Activated T-helper 1 cell treated with anti-CD3 and anti-CD28 coated beads, Interleukin-12 subunit alpha, Interleukin-12 subunit beta, Interleukin-2, Interleukin-4 antibody, amounts not matched to agents 30 ng/mL and 10 ng/mL and 1 ng/mL, durations not matched to agents 14 hours and 24 hours and 36 hours (primary cell): ENCODE data around the gene NAV2. TPM values are rescaled to one million over a fixed set of nuclear protein-coding genes. Genes with fewer than 3 reads are reported as not detected.
"Not testable (repeated sequence)": the region's sequence is repeated elsewhere in the genome, so short reads cannot be mapped to it uniquely, and the experiment has no call there.

Experiments used
- DNase-seq: peaks from one replicate; pipeline ENCODE4 v3.0.0; 2021; ENCODE audit warnings: low spot score
- H3K27ac Mint-ChIP-seq: one replicate; pipeline ENCODE4 v1.8.0; 2021; ENCODE audit warnings: mild to moderate bottlenecking, mixed read lengths
- H3K27me3 Mint-ChIP-seq: one replicate; pipeline ENCODE4 v1.8.0; 2022; ENCODE audit warnings: mild to moderate bottlenecking, moderate library complexity, mixed read lengths; ENCODE audit not compliant: insufficient read depth
- H3K36me3 Mint-ChIP-seq: one replicate; pipeline ENCODE4 v1.8.0; 2021; ENCODE audit warnings: low read depth, mixed read lengths
- H3K4me1 Mint-ChIP-seq: one replicate; pipeline ENCODE4 v1.8.0; 2021; ENCODE audit warnings: low read depth, mixed read lengths
- H3K4me3 Mint-ChIP-seq: one replicate; pipeline ENCODE4 v1.8.0; 2021; ENCODE audit warnings: mild to moderate bottlenecking, moderate library complexity, mixed read lengths
- H3K9me3 Mint-ChIP-seq: one replicate; pipeline ENCODE4 v1.8.0; 2021; ENCODE audit warnings: mixed read lengths
- intact Hi-C: fragments of 100-400 bp; cut with micrococcal nuclease; formaldehyde crosslinking; loops from one replicate; pipeline ENCODE4 v1.15.1; 2024
- total RNA-seq: library from RNA; stranded (reverse); gene quantifications from 2 replicates; pipeline ENCODE4 v1.2.3, GENCODE V29; 2022

The NAV2 gene
- total RNA-seq, 1 donor from 2014 or later, result 0.34 TPM

DNA sequence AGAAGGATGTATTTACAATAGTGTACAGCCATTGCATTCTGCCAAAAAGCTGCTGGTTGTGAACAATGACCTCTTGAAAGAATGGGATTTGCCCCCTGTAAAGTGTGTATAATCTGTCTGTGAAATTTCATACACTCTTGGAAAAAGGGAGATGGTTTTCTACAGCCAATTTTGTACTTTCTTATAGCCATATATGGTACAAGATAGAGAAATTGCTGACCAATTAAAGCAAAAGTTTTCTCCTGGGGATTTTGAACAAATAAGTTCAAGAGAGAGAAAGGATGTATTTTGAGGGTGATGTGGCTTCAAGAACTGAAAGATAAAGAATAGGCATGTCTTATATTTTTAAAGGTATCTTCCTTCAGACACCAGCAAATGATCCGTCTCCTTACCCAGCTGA is 211.0 kb downstream of the NAV2 start:
- intact Hi-C loops, result no loop called here
- H3K4me3 Mint-ChIP-seq, result no peak overlapping the region

DNA sequence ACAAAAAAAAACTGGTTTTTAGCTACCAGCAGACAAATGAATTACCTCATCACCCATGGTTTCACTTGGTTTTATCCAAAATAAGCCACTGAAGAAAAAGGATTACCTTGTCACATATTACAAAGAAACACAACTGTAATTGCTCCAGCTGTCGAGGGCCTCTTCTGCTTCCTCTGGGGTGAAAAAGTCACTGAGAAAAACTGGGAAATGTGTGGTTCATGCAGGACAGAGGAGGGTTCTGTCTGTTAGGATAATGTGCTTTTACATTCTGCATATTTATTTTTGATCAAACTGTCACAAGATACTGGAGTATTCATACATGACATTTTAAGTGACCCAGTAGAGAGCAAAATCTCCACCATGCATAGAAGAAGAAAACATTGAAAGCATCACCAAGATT is 211.7 kb downstream of the NAV2 start:
- Mint-ChIP-seq H3K4me1 (no peaks in the 10 kb centered on the region), H3K36me3 (no peaks in the 10 kb centered on the region), H3K27me3 (peaks cover 5% of the 10 kb centered on the region), H3K9me3 (no peaks in the 10 kb centered on the region), H3K4me3 (no peak overlapping the region), H3K27ac (no peak overlapping the region)
- DNase-seq, result no peak
- intact Hi-C loops, result no loop called here

More for the DNA sequence above, 211.0 kb downstream of the NAV2 start:
- DNase-seq, result no peak
- Mint-ChIP-seq H3K36me3 (no peaks in the 10 kb centered on the region), H3K4me1 (no peaks in the 10 kb centered on the region), H3K27ac (no peak overlapping the region), H3K9me3 (no peaks in the 10 kb centered on the region), H3K27me3 (peaks cover 5% of the 10 kb centered on the region)

DNA sequence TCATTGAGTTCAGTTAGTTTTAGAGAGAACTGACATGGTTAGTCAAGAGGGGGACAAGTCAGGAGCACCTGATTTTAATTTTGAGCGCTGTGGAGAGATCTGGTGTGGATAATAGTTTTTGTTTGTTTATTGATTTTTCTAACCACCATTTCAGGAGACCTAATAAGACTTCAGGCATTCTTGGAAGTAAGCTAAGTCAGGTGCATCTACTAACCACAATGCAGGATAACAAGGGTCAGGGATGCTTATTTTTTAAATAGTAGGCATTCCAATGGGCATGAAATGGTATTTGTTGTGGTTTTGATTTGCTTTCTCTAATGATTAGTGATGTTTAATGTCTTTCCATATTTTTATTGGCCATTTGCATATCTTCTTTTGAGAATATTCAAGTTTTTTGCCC is 212.1 kb downstream of the NAV2 start:
- intact Hi-C loops, result no loop called here
- DNase-seq, result no peak
- H3K27ac Mint-ChIP-seq, result no peak overlapping the region
- no peak overlapping the region for H3K4me3 Mint-ChIP-seq
- no peaks in the 10 kb centered on the region for H3K36me3 Mint-ChIP-seq
- no peaks in the 10 kb centered on the region for H3K9me3 Mint-ChIP-seq
- H3K4me1 Mint-ChIP-seq, result no peaks in the 10 kb centered on the region
- H3K27me3 Mint-ChIP-seq, result peaks cover 7% of the 10 kb centered on the region

DNA sequence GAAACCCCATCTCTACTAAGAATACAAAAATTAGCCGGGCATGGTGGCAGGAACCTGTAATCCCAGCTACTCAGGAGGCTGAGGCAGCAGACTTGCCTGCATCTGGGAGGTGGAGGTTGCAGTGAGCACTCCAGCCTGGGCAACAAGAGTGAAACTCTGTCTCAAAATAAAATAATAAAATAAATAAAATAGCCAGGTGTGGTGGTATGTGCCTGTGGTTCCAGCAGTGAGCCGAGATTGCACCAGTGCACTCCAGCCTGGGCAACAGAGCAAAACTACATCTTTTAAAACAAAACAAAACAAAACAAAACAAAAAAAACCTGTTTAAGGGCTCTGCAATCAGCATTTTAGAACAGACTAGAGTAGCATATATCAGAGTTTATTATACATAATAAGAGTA is 214.8 kb downstream of the NAV2 start:
- H3K4me3 Mint-ChIP-seq, H3K36me3 Mint-ChIP-seq, H3K9me3 Mint-ChIP-seq, H3K27me3 Mint-ChIP-seq, H3K27ac Mint-ChIP-seq, intact Hi-C loops, DNase-seq, H3K4me1 Mint-ChIP-seq: not testable (repeated sequence)

DNA sequence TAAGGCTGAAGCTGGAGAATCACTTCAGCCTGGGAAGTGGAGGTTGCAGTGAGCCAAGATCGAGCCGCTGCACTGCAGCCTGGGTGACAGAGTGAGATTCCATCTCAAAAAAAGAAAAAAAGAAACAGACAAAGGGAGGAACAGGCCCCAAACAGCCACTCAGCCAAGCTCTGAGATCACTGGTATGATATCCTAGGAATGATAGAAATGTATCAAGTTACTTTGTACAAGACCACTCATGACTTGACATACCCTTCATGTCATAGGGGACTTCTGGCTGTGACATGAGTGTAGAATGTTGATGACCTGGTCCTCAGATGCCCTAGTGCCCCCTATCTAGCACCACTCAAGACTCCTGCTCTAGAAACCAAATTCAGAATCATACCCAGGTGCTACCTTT is 216.5 kb downstream of the NAV2 start:
- Mint-ChIP-seq H3K4me3 (no peak overlapping the region), H3K36me3 (no peaks in the 10 kb centered on the region), H3K27me3 (peaks cover 9% of the 10 kb centered on the region), H3K9me3 (no peaks in the 10 kb centered on the region), H3K27ac (no peak overlapping the region), H3K4me1 (no peaks in the 10 kb centered on the region)
- intact Hi-C loops, result no loop called here
- DNase-seq, result no peak

DNA sequence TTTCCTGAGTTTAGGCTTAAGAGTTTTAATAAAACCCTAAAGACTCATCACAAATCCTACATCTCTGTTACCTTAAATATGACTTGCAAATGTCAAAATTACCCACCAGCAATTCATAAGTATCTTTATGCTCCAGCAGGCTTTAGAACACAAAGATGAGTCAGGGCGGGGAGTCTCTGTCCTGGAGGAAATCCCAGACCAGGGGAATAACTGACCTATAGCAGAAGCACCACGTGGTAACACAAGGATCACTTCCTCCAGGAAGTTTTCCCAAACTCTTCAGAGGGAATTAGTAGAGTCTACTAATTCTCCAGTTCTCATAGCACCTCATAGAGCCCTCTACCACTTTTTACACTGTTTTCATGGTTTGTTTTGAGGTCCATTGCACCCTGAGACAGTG is 217.0 kb downstream of the NAV2 start:
- no peak overlapping the region for H3K27ac Mint-ChIP-seq
- H3K27me3 Mint-ChIP-seq, result peaks cover 9% of the 10 kb centered on the region
- intact Hi-C loops, result no loop called here
- H3K36me3 Mint-ChIP-seq, result no peaks in the 10 kb centered on the region
- no peak overlapping the region for H3K4me3 Mint-ChIP-seq
- no peaks in the 10 kb centered on the region for H3K4me1 Mint-ChIP-seq
- no peaks in the 10 kb centered on the region for H3K9me3 Mint-ChIP-seq
- DNase-seq, result no peak

DNA sequence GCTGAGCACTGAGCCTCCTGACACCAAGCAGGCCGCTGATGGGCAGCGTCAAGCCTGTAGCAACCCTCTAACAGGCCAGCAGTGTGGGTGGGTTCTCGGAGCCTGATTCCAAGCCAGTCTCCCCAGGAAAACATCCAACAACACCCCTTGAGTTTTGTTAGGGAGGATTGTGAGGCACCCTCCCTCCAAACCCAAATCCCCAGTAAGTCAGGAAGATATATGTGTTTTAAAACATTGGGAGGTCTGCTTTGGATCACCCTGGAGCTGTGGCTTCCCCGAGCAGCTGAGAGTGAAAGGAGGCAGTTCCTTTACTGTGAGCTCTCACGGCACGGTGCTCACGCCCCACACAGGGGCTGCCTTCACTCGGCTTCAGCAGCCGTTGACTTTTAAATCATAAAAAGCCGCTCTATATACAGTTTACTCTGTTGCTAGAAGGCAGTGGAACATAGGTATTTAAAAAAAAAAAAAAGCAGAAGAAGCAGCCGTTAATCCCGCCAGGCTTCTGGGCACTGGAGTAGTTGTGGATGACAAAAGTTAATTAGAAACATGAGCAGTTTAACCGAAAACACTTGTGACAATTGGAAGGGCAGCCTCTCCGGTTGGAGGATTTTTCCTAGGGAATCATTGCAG is 218.6 kb downstream of the NAV2 start:
- H3K9me3 Mint-ChIP-seq, result no peaks in the 10 kb centered on the region
- DNase-seq, result no peak
- intact Hi-C loops, result no loop called here

DNA sequence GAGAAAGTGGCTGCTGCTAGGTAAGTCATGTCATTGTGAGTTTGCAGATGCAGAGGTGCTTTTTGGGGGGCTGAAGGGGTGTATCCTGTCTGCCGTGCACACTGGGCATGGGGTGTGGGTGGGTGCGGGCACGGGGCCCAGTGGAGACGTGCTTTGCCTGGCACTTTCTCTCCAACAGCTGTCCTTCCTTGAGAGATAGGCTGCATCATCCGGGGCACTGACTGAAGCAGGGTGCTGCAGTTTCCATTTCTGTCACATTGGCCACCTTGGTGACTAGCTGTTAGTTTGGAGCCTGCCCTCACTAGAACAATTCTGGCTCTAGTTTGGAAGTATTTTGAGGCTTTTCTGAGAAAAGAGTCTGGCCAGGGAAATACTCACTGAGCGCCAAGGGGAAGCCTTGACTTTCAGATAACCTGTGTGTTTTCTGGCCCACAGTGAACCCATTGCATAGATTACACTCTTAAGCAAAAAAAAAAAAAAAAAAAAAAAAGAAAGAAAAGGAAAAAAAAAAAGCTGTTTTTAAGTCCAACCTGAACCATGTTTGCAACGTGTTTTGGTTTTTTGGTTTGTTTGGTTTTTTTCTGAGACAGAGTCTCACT is 219.2 kb downstream of the NAV2 start:
- H3K27me3 Mint-ChIP-seq, result peaks cover 4% of the 10 kb centered on the region
- H3K4me3 Mint-ChIP-seq, result no peak overlapping the region
- intact Hi-C loops, result no loop called here
- no peaks in the 10 kb centered on the region for H3K9me3 Mint-ChIP-seq
- DNase-seq, result no peak
- H3K36me3 Mint-ChIP-seq, result no peaks in the 10 kb centered on the region
- no peak overlapping the region for H3K27ac Mint-ChIP-seq
- no peaks in the 10 kb centered on the region for H3K4me1 Mint-ChIP-seq

More for the DNA sequence above, 218.6 kb downstream of the NAV2 start:
- H3K27ac Mint-ChIP-seq, result no peak overlapping the region
- no peaks in the 10 kb centered on the region for H3K4me1 Mint-ChIP-seq
- H3K27me3 Mint-ChIP-seq, result peaks cover 5% of the 10 kb centered on the region
- no peaks in the 10 kb centered on the region for H3K36me3 Mint-ChIP-seq
- no peak overlapping the region for H3K4me3 Mint-ChIP-seq

DNA sequence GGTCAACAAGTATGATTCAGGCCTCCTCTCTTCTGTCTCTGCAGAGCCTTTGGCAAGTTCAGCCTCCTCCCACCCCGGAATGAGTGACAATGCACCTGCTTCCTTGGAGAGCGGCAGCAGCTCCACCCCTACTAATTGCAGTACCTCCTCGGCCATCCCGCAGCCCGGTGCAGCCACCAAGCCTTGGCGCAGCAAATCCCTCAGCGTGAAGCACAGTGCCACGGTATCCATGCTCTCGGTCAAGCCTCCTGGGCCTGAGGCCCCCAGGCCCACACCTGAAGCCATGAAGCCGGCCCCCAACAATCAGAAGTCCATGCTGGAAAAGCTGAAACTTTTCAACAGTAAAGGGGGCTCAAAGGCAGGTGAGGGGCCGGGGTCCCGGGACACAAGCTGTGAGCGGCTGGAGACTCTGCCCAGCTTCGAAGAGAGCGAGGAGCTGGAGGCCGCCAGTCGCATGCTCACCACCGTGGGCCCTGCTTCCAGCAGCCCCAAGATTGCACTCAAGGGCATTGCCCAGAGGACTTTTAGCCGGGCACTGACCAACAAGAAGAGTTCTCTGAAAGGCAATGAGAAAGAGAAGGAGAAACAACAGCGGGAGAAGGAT is 220.6 kb downstream of the NAV2 start:
- intact Hi-C loops, result no loop called here
- no peaks in the 10 kb centered on the region for H3K9me3 Mint-ChIP-seq
- H3K4me3 Mint-ChIP-seq, result no peak overlapping the region

DNA sequence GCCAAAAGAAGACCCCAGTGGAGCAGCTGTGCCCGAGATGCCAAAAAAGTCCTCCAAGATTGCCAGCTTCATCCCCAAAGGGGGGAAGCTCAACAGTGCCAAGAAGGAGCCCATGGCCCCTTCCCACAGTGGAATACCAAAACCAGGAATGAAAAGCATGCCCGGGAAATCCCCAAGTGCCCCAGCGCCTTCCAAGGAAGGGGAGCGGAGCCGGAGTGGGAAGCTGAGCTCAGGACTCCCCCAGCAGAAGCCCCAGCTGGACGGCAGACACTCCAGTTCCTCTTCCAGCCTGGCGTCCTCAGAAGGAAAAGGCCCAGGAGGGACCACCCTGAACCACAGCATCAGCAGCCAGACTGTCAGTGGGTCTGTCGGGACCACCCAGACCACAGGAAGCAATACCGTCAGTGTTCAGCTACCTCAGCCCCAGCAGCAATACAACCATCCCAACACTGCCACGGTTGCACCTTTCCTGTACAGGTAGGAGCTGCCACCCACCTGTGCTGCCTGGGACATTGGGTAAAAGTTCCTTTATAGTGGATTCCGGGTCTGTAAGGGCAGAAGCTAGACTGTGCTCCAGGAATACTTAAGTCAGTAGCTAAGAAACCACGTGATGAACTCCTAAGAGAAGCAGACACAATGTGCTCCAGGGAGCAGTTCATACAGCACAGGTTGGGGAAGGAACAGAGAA is 221.3 kb downstream of the NAV2 start:
- Mint-ChIP-seq H3K27me3 (peaks cover 9% of the 10 kb centered on the region), H3K9me3 (no peaks in the 10 kb centered on the region), H3K27ac (no peak overlapping the region), H3K4me1 (no peaks in the 10 kb centered on the region), H3K36me3 (no peaks in the 10 kb centered on the region), H3K4me3 (no peak overlapping the region)
- intact Hi-C loops, result no loop called here
- DNase-seq, result no peak

More for the DNA sequence above, 220.6 kb downstream of the NAV2 start:
- DNase-seq, result no peak
- no peaks in the 10 kb centered on the region for H3K4me1 Mint-ChIP-seq
- no peaks in the 10 kb centered on the region for H3K36me3 Mint-ChIP-seq
- H3K27ac Mint-ChIP-seq, result no peak overlapping the region
- H3K27me3 Mint-ChIP-seq, result peaks cover 7% of the 10 kb centered on the region

DNA sequence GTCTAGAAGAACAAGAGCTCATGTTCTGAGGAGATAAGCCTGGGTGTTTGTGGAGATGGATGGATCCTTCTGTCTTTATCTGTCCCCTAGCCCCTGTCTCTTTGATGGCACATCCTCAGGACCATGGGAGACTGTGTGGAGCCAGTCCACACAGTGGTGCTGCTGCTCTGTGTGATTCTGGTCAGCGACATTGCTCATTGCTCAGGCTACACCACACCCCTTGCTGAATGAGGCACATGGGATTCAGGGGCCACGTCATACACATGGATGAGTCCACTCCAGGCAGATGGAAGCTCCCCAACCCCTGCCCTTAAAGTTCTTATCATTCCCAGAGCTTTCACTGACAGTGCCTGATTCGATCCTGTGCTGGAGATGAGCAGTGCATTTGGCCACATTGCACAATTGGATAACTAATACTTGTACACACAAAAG is 222.2 kb downstream of the NAV2 start:
- Mint-ChIP-seq H3K4me3 (no peak overlapping the region), H3K36me3 (no peaks in the 10 kb centered on the region), H3K9me3 (no peaks in the 10 kb centered on the region), H3K27me3 (peaks cover 5% of the 10 kb centered on the region), H3K27ac (no peak overlapping the region), H3K4me1 (no peaks in the 10 kb centered on the region)
- no peak for DNase-seq
- intact Hi-C loops, result loop anchor here (5.0 kb wide), 1 partner anchor 197 kb away; no protein-coding TSS in a partner anchor

DNA sequence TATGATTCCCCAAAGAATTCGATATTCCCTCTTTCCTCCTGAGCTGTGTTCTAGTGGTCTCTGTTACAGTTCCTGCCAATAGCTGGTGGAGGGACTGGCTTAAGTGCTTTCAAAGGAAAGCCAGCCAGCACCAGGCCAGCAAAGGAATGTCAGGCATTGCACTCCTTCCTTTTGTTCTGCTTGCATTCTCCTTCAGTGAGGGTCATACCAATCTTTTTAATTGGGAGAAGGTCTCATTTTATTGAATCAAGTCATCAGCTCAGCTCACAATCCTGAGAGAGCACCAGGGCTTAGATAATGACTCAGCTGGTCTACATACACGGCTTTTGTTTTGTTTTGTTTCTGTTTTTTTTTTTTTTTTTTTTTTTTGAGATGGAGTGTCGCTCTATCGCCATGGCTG is 222.9 kb downstream of the NAV2 start:
- Mint-ChIP-seq H3K36me3 (no peaks in the 10 kb centered on the region), H3K9me3 (no peaks in the 10 kb centered on the region), H3K4me3 (no peak overlapping the region), H3K4me1 (no peaks in the 10 kb centered on the region), H3K27ac (no peak overlapping the region), H3K27me3 (peaks cover 4% of the 10 kb centered on the region)
- no peak for DNase-seq
- intact Hi-C loops, result loop anchor here (5.0 kb wide), 1 partner anchor 197 kb away; no protein-coding TSS in a partner anchor

DNA sequence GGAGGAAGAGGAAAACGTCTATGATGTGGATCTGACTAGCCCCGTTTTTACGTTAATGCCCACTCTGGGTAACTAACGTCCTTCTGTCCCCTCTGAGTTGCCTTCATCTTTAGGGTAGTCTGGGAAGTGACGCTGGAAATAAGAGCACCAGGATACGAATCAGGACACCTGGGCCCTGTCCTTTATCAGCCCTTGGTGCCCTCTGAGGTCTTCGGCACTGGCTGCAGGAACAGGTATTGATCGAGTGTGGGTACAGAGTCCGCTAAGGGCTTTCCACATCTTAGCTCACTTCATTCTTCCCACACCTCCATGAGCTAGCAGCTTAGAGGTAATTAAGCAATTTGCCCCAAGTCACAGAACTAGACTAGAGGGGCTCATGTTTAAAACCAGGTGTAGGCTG is 223.8 kb downstream of the NAV2 start:
- H3K36me3 Mint-ChIP-seq, result no peaks in the 10 kb centered on the region
- no peaks in the 10 kb centered on the region for H3K9me3 Mint-ChIP-seq

More for the DNA sequence above, 223.8 kb downstream of the NAV2 start:
- DNase-seq, result no peak
- peaks cover 4% of the 10 kb centered on the region for H3K27me3 Mint-ChIP-seq
- no peak overlapping the region for H3K4me3 Mint-ChIP-seq
- no peaks in the 10 kb centered on the region for H3K4me1 Mint-ChIP-seq
- no peak overlapping the region for H3K27ac Mint-ChIP-seq
- intact Hi-C loops, result loop anchor here (5.0 kb wide), 1 partner anchor 196 kb away; no protein-coding TSS in a partner anchor
